HL-60 (cell line): ENCODE results near the gene PITPNM3.

Experiments
- DNase-seq, 2 experiments: peaks; one replicate each; pipeline ENCODE4 v3.0.0-alpha.2; 2010 to 2020; ENCODE audit warnings: low read depth in 1 of 2, low spot score in 1 of 2
- H3K27ac ChIP-seq: fragments of 250-450 bp; sonication (Bioruptor Pico); replicated peaks from 2 replicates; pipeline ENCODE4 v1.5.1; 2020; ENCODE audit warnings: mild to moderate bottlenecking, moderate library complexity
- H3K27me3 ChIP-seq: fragments of 250-450 bp; sonication (Bioruptor Pico); 2 replicates; pipeline ENCODE4 v1.5.1; 2021; ENCODE audit warnings: mild to moderate bottlenecking, moderate library complexity; ENCODE audit not compliant: insufficient read depth, poor library complexity, severe bottlenecking
- H3K4me3 ChIP-seq: replicated peaks from 2 replicates; pipeline ENCODE4 v1.5.1; 2011; ENCODE audit warnings: mild to moderate bottlenecking, control low read depth, low read length; ENCODE audit not compliant: insufficient read depth
- CTCF ChIP-seq: IDR thresholded peaks from one replicate; pipeline ENCODE4 v1.5.1; 2011; ENCODE audit warnings: low read length, control low read depth, inconsistent platforms; ENCODE audit not compliant: insufficient read depth
- GABPA ChIP-seq: IDR thresholded peaks from 2 replicates; pipeline ENCODE4 v1.6.1; 2012; ENCODE audit warnings: low read depth
- POLR2AphosphoS5 ChIP-seq: IDR thresholded peaks from 2 replicates; pipeline ENCODE4 v1.6.1; 2012; ENCODE audit warnings: low read depth
- SPI1 ChIP-seq: IDR thresholded peaks from 2 replicates; pipeline ENCODE4 v1.6.1; 2012; ENCODE audit warnings: low read depth, mild to moderate bottlenecking, borderline replicate concordance
- TF ChIP-seq, protein P1 (sequence below): IDR thresholded peaks from 2 replicates; pipeline ENCODE4 v1.6.1; 2012; ENCODE audit warnings: low read depth; ENCODE audit not compliant: insufficient replicate concordance

The PITPNM3 gene

DNA sequence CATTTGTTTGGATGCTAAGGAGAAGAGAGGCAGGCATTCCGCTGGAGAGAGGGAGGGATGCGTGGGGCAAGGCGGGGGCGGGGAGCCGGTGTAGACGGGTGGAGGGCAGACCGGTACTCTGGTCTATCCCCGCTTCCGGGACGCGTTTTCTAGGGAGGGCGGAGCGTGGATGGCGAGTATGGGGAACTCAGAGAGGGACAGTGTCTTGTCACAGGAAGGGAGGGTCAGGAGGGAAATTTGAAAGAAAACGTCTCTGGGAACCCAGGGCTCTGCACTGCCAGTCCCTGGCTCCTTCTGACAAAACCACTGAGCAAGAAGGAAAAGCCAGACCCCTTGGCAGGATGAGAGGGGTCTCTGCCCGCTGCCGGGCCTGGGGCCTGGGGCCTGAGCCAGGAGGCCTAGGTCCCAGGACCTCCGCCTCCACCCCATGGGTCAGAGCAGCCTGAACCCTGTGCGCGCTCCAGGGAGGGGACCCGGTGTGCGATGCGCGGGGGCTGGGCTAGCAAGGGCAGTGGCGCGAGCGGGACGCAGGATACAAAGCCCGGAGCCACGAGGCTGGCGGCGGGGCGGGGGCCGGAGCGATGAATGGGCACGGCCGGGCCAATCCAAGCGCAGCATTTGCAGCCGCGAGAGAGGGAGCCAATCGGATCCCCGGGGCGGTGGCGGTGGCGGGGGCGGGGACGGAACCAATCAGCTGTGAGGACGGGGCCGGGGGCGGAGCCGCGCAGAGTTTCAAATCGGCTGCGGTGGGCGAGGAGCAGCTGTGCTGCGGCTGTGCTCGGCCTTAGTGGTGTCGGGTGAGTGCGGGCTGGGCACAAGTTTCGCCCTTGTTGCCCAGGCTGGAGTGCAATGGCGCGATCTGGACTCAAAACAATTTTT is 112.4 kb downstream of the PITPNM3 start, which contains the start of gene PIMREG:
PIMREG (plus strand) TSS at position 764 of the 879 bp plus-strand sequence. CDS start 656 bp downstream, outside the sequence.
- DNase-seq: peak in 1 of 2 experiments; percentile 30
- Histone ChIP-seq H3K27ac (no peak within 1 kb of the TSS), H3K27me3 (no peaks in the 10 kb centered on the region), H3K4me3 (no peak within 1 kb of the TSS)
- TF ChIP-seq GABPA (no peak), CTCF (no peak), POLR2AphosphoS5 (no peak), SPI1 (no peak)
- TF ChIP-seq, protein P1, sequence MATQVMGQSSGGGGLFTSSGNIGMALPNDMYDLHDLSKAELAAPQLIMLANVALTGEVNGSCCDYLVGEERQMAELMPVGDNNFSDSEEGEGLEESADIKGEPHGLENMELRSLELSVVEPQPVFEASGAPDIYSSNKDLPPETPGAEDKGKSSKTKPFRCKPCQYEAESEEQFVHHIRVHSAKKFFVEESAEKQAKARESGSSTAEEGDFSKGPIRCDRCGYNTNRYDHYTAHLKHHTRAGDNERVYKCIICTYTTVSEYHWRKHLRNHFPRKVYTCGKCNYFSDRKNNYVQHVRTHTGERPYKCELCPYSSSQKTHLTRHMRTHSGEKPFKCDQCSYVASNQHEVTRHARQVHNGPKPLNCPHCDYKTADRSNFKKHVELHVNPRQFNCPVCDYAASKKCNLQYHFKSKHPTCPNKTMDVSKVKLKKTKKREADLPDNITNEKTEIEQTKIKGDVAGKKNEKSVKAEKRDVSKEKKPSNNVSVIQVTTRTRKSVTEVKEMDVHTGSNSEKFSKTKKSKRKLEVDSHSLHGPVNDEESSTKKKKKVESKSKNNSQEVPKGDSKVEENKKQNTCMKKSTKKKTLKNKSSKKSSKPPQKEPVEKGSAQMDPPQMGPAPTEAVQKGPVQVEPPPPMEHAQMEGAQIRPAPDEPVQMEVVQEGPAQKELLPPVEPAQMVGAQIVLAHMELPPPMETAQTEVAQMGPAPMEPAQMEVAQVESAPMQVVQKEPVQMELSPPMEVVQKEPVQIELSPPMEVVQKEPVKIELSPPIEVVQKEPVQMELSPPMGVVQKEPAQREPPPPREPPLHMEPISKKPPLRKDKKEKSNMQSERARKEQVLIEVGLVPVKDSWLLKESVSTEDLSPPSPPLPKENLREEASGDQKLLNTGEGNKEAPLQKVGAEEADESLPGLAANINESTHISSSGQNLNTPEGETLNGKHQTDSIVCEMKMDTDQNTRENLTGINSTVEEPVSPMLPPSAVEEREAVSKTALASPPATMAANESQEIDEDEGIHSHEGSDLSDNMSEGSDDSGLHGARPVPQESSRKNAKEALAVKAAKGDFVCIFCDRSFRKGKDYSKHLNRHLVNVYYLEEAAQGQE: no peak

GRCh38 chr17:6442775-6443174 is 113.6 kb downstream of the PITPNM3 start:
- DNase-seq: no peak
- TF ChIP-seq POLR2AphosphoS5: no peak
- no peak for TF ChIP-seq SPI1
- TF ChIP-seq GABPA: no peak
- TF ChIP-seq CTCF: no peak
- TF ChIP-seq, protein P1: no peak
- Histone ChIP-seq H3K4me3 (no peak overlapping the region), H3K27ac (no peak overlapping the region), H3K27me3 (no peaks in the 10 kb centered on the region)

DNA sequence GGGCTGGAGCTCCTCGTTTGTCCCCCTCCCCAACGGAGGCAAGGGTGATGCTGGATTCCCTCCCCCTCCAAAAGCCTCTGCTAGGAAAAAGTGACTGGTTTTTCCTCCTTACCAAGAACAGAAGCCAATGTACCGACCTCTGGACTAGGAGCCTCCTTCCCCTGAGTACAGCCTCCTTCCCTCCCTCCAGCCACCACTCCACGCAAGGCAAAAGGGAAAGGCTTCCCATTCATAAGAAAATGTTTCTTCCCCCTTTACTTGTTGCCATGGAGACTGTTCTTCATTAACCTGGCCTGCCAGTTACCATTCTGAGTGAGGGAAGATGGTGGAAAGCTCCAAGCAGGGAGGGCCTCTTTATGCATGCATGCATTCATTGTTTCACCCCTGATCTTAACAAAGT is 116.4 kb downstream of the PITPNM3 start:
- no peak for DNase-seq
- Histone ChIP-seq H3K27ac (no peak overlapping the region), H3K27me3 (no peaks in the 10 kb centered on the region), H3K4me3 (no peak overlapping the region)
- TF ChIP-seq SPI1 (no peak), CTCF (no peak), GABPA (no peak), POLR2AphosphoS5 (no peak)
- TF ChIP-seq, protein P1: no peak
